Measurements from ENCODE around the gene MFSD12. TPM values are rescaled to one million over a fixed set of nuclear protein-coding genes. Genes with fewer than 3 reads are reported as not detected.

MFSD12 gene
- total and polyA plus RNA-seq, 4 experiments from 2014 or later = 45.5 to 136 (median 91.3) TPM

DNA sequence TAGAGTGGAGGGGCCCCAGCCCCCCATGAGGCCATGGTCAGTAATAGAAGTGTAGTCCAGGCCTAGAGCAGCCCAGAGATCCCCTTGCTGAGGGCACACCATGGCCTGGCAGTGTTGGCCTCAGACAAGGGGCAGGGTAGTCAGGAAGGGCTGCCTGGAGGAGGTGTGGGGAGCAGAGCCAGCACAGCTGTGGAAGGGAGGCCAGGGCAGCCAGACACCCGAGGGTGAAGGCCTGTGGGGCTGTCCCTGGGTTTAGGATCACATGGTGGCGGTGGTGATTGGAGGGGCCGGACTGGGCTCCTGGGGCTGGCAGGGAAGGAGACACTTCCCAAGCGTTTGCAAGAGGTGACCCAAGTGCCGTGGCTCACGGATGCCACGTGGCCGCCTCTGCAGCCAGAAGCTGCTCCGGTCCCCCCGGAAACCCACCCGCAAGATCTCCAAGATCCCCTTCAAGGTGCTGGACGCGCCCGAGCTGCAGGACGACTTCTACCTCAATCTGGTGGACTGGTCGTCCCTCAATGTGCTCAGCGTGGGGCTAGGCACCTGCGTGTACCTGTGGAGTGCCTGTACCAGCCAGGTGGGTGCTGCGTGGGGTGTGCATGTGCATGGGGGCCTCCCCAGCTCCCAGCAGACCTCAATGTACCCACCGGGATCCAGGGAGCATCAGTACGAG, 30.0 kb downstream of the MFSD12 start:
- Histone ChIP-seq H3K9me3 (ENCODE audit: control insufficient read depth in 1 of 2, low read length in 2 of 2) (no peaks in the 10 kb centered on the region), H3K36me3 (ENCODE audit: insufficient read depth, low read length) (peaks cover 48% of the 10 kb centered on the region), H3K4me1 (ENCODE audit: insufficient read depth, low read length) (no peaks in the 10 kb centered on the region), H3K27me3 (ENCODE audit: insufficient read depth, low read length) (no peaks in the 10 kb centered on the region), H3K4me3 (ENCODE audit: low read length in 2 of 2) (no peak overlapping the region), H3K27ac (ENCODE audit: low read depth, low read length) (no peak overlapping the region)
- Mint-ChIP-seq H3K4me1 (peaks cover 0 to 1% (median 0%) of the 10 kb centered on the region in 4 donors), H3K9me3 (no peaks in the 10 kb centered on the region), H3K27me3 (no peaks in the 10 kb centered on the region), H3K36me3 (peaks cover 8 to 19% of the 10 kb centered on the region in 2 donors), H3K4me3 (no peak overlapping the region), H3K27ac (peak overlapping the region in 1 of 7 donors; percentile 55)
- no peak for DNase-seq
- CTCF ChIA-PET (ENCODE audit: partially characterized antibody) = no interaction called here
- POLR2A ChIA-PET (ENCODE audit: partially characterized antibody) = interaction anchor here (0.8 to 2.1 kb wide), 2 partner anchors 9 to 30 kb away, joined by 3 to 8 read pairs; partner anchors contain the start of gene MFSD12
- intact Hi-C loops (cut with micrococcal nuclease) = no loop called here

- H3K27me3 Mint-ChIP-seq = no peaks in the 10 kb centered on the region
- H3K27me3 ChIP-seq (ENCODE audit: insufficient read depth, low read length) = no peaks in the 10 kb centered on the region
- ChIA-PET POLR2A (ENCODE audit: partially characterized antibody) (interaction anchor here (0.8 to 2.1 kb wide), 2 partner anchors 9 to 30 kb away, joined by 3 to 8 read pairs; partner anchors contain the start of gene MFSD12), CTCF (ENCODE audit: partially characterized antibody) (no interaction called here)
- H3K9me3 ChIP-seq (ENCODE audit: control insufficient read depth in 1 of 2, low read length in 2 of 2) = no peaks in the 10 kb centered on the region
- H3K27ac Mint-ChIP-seq = peak overlapping the region in 1 of 7 donors; percentile 55
- no peak overlapping the region for H3K27ac ChIP-seq (ENCODE audit: low read depth, low read length)
- peaks cover 8 to 21% of the 10 kb centered on the region in 2 donors for H3K36me3 Mint-ChIP-seq
- H3K4me3 ChIP-seq (ENCODE audit: low read length in 2 of 2) = no peak overlapping the region
- no peak for DNase-seq
- intact Hi-C loops (cut with micrococcal nuclease) = no loop called here
- no peak overlapping the region for H3K4me3 Mint-ChIP-seq
- no peaks in the 10 kb centered on the region for H3K4me1 ChIP-seq (ENCODE audit: insufficient read depth, low read length)
- peaks cover 0 to 3% (median under 1%) of the 10 kb centered on the region in 4 donors for H3K4me1 Mint-ChIP-seq
- no peaks in the 10 kb centered on the region for H3K9me3 Mint-ChIP-seq
- peaks cover 44% of the 10 kb centered on the region for H3K36me3 ChIP-seq (ENCODE audit: insufficient read depth, low read length)
These were observed 30.7 kb downstream of the MFSD12 start for GRCh38 chr19:3526507-3527237.

- H3K36me3 ChIP-seq (ENCODE audit: insufficient read depth, low read length) = peaks cover 33% of the 10 kb centered on the region
These were observed 32.4 kb downstream of the MFSD12 start for GRCh38 chr19:3524904-3525451.

DNA sequence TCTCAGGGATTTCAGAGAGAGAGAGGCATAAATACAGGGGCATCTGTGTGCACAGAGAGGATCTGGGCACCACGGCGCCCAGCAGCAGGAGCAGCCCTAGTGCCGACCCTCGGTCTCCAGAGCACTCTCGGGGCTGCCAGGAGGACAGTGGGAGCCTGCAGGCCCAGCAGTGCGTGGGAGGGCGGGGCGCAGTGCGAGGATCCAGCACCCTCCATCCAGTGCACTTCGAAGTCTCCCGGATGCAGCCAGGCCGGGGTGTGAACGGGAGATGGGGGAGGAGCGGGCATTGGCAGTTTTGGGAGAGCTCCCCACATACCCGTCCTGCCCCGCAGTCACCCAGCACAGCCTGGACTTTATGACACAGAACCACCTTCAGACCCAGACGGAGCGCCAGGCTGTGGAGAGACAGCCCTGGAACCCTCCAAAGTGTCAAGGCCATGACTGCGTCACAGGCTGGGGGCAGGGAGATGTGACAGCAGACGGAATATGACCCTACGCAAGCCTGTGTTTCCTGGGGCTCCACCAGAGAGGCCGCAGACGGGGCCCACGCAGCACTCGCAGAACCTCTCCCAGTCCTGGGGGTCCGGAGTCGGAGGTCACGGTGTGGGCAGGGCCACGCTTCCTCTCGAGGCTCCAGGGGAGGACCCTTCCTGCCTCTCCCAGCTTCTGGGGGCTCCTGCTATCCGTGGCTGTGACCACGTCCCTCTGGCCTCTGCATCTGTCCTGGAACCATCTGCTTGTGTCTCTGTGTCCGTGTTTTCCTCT, 33.1 kb downstream of the MFSD12 start:
- Histone ChIP-seq H3K27me3 (ENCODE audit: insufficient read depth, low read length) (no peaks in the 10 kb centered on the region), H3K4me1 (ENCODE audit: insufficient read depth, low read length) (no peaks in the 10 kb centered on the region), H3K27ac (ENCODE audit: low read depth, low read length) (no peak overlapping the region), H3K9me3 (ENCODE audit: control insufficient read depth in 1 of 2, low read length in 2 of 2) (no peaks in the 10 kb centered on the region), H3K36me3 (ENCODE audit: insufficient read depth, low read length) (peaks cover 33% of the 10 kb centered on the region), H3K4me3 (ENCODE audit: low read length in 2 of 2) (no peak overlapping the region)
- Mint-ChIP-seq H3K4me3 (no peak overlapping the region), H3K27me3 (no peaks in the 10 kb centered on the region), H3K9me3 (no peaks in the 10 kb centered on the region), H3K36me3 (peaks cover 8 to 21% of the 10 kb centered on the region in 2 donors), H3K4me1 (peaks cover 4 to 10% (median 5%) of the 10 kb centered on the region in 4 donors), H3K27ac (no peak overlapping the region)
- POLR2A ChIA-PET (ENCODE audit: partially characterized antibody) = no interaction called here
- intact Hi-C loops (cut with micrococcal nuclease) = no loop called here
- no peak for DNase-seq
- CTCF ChIA-PET (ENCODE audit: partially characterized antibody) = no interaction called here

More at GRCh38 chr19:3524904-3525451, 32.4 kb downstream of the MFSD12 start:
- H3K4me3 Mint-ChIP-seq = no peak overlapping the region
- POLR2A ChIA-PET (ENCODE audit: partially characterized antibody) = no interaction called here
- no peak for DNase-seq
- H3K4me1 ChIP-seq (ENCODE audit: insufficient read depth, low read length) = no peaks in the 10 kb centered on the region
- H3K4me1 Mint-ChIP-seq = peaks cover 4 to 10% (median 5%) of the 10 kb centered on the region in 4 donors
- CTCF ChIA-PET (ENCODE audit: partially characterized antibody) = no interaction called here
- no peaks in the 10 kb centered on the region for H3K27me3 ChIP-seq (ENCODE audit: insufficient read depth, low read length)
- no peaks in the 10 kb centered on the region for H3K9me3 ChIP-seq (ENCODE audit: control insufficient read depth in 1 of 2, low read length in 2 of 2)
- H3K27ac Mint-ChIP-seq = no peak overlapping the region
- no peak overlapping the region for H3K27ac ChIP-seq (ENCODE audit: low read depth, low read length)
- H3K9me3 Mint-ChIP-seq = no peaks in the 10 kb centered on the region
- H3K4me3 ChIP-seq (ENCODE audit: low read length in 2 of 2) = no peak overlapping the region
- intact Hi-C loops (cut with micrococcal nuclease) = no loop called here
- H3K27me3 Mint-ChIP-seq = no peaks in the 10 kb centered on the region
- peaks cover 8 to 21% of the 10 kb centered on the region in 2 donors for H3K36me3 Mint-ChIP-seq

DNA sequence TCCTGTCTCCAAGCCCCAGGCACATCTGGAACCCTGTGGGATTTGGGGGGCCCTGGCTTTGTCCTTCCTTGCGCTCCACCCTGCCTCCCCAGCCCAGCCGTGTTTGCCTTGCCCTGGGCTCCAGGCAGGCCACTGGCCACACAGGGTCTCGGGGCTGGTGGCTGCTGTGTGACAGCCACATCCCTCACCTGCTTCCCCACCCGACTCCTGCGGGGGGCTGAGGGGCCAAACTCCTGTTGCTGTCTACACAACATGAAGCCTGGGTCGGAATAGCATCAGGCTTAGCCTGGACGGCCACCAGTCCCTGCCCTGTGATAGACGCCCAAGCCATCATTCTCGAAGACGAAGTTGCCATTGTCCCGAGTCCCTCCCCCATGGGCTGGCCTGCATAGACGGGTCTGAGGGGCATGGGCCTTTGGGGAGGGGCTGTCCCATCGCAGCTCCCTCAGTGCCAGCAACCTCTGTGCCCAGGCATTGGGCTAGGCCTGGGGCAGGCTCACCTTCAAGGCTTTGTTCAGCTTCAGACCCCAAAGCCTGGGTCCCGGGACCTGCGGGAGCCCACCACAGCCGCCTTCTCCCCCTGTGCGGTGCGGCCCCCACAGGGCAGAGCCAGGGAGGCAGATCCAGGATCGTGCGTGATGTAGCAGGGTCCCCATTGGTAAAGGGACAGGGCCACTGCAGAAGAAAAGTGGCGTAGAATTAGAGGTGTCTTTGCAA, 33.9 kb downstream of the MFSD12 start:
- intact Hi-C loops (cut with micrococcal nuclease) = no loop called here
- H3K27me3 ChIP-seq (ENCODE audit: insufficient read depth, low read length) = no peaks in the 10 kb centered on the region
- no peaks in the 10 kb centered on the region for H3K9me3 ChIP-seq (ENCODE audit: control insufficient read depth in 1 of 2, low read length in 2 of 2)
- H3K36me3 Mint-ChIP-seq = peaks cover 8 to 25% of the 10 kb centered on the region in 2 donors
- POLR2A ChIA-PET (ENCODE audit: partially characterized antibody) = interaction anchor here (0.9 kb wide), 1 partner anchor 22 kb away, joined by 3 read pairs; no protein-coding TSS in a partner anchor
- CTCF ChIA-PET (ENCODE audit: partially characterized antibody) = no interaction called here
- H3K9me3 Mint-ChIP-seq = no peaks in the 10 kb centered on the region
- no peak for DNase-seq
- no peak overlapping the region for H3K4me3 Mint-ChIP-seq
- H3K36me3 ChIP-seq (ENCODE audit: insufficient read depth, low read length) = peaks cover 38% of the 10 kb centered on the region
- peaks cover 4 to 15% (median 6%) of the 10 kb centered on the region in 4 donors for H3K4me1 Mint-ChIP-seq
- H3K4me3 ChIP-seq (ENCODE audit: low read length in 2 of 2) = no peak overlapping the region
- no peak overlapping the region for H3K27ac Mint-ChIP-seq
- no peaks in the 10 kb centered on the region for H3K4me1 ChIP-seq (ENCODE audit: insufficient read depth, low read length)
- no peaks in the 10 kb centered on the region for H3K27me3 Mint-ChIP-seq
- no peak overlapping the region for H3K27ac ChIP-seq (ENCODE audit: low read depth, low read length)

DNA sequence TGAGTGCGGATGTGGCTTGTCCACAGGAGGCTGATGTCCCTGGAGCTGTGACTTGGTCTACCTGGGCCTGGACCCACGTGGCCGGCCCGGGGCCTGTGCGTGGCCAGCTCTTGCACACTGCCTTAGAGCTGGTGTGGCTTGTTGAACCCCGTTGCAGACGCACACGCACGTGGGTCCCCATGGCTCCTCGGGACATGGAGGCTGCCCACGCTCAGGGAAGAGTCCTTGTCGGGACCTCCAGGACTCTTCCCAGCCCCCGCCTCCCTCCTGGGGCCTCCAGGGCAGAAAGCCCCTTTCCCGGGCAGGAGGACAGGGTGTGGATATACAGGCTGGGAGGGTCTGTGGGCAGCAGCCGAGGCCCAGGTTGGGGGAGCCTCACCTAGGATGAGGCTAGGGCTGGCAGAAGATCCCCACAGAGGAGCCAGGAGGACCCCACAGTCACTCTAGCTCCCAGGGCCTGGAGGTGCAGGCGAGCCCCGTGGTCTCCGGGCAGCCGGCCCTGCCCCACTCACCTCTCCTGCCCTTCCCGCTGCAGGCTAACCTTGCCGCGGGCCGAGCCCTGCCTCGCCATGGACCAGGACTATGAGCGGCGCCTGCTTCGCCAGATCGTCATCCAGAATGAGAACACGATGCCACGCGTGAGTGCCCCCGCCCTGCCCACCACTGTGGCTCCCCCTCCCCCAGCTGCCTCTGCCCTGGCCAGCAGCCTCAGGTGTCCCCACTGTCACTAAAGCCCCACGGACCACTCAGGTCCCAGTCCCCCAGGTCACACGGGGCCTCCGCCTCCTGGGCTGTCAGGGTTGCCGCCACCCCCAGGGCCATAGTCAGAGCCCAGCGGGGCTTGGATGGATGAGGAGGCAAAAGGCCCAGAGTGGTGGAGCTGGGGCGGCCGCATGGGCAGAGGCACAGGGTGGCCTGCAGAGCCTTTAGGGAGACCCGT, 34.7 kb downstream of the MFSD12 start:
- intact Hi-C loops (cut with micrococcal nuclease) = no loop called here
- Histone ChIP-seq H3K27me3 (ENCODE audit: insufficient read depth, low read length) (no peaks in the 10 kb centered on the region), H3K27ac (ENCODE audit: low read depth, low read length) (no peak overlapping the region), H3K4me3 (ENCODE audit: low read length in 2 of 2) (no peak overlapping the region), H3K36me3 (ENCODE audit: insufficient read depth, low read length) (peaks cover 37% of the 10 kb centered on the region), H3K4me1 (ENCODE audit: insufficient read depth, low read length) (no peaks in the 10 kb centered on the region), H3K9me3 (ENCODE audit: control insufficient read depth in 1 of 2, low read length in 2 of 2) (no peaks in the 10 kb centered on the region)
- Mint-ChIP-seq H3K4me3 (no peak overlapping the region), H3K9me3 (no peaks in the 10 kb centered on the region), H3K4me1 (peaks cover 5 to 20% (median 6%) of the 10 kb centered on the region in 4 donors), H3K36me3 (peaks cover 8 to 26% of the 10 kb centered on the region in 2 donors), H3K27me3 (no peaks in the 10 kb centered on the region), H3K27ac (peak overlapping the region in 1 of 7 donors; percentile 17)
- DNase-seq = no peak
- POLR2A ChIA-PET (ENCODE audit: partially characterized antibody) = interaction anchor here (0.5 to 0.9 kb wide), 3 partner anchors 17 to 36 kb away, joined by 3 to 4 read pairs (median 3); no protein-coding TSS in a partner anchor
- CTCF ChIA-PET (ENCODE audit: partially characterized antibody) = interaction anchor here (0.6 to 1.3 kb wide), 2 partner anchors 44 to 833 kb away, joined by 3 to 4 read pairs; no protein-coding TSS in a partner anchor
